ENCODE measurements around the gene SLC44A1.

GRCh38 chr9:105441616-105442160 lies 197.2 kb downstream of the SLC44A1 start:
- TF ChIP-seq CTCF (IDR thresholded peaks at IDR 0.05) (no peak), POLR2AphosphoS5 (IDR thresholded peaks at IDR 0.05) (no peak)

Data from upper lobe of left lung (tissue), 4 donors.